ENCODE measurements around the gene CYP4B1.
"Not testable (repeated sequence)": the region's sequence is repeated elsewhere in the genome, so short reads cannot be mapped to it uniquely, and the experiment has no call there.

The CYP4B1 gene

DNA sequence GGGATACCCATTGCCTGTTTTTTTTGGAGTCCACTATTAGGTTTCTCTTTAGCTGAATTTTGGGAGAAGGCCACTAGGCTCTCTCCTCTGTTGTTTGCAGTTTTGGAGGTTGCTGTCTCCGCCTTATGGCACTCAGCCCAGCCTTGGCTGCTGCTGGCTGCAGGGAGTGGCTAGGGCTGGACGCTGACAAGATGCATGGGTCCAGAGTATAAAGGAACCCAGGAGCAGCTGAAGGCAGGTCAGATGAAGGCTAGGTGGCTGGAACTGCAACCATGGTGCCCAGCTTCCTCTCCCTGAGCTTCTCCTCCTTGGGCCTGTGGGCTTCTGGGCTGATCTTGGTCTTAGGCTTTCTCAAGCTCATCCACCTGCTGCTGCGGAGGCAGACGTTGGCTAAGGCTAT, at the start of gene CYP4B1:
Gene CYP4B1, plus strand, starts transcription at position 237 of the 400 bp plus-strand sequence. Its CDS starts 36 bp downstream, at position 273.
- DNase-seq, result no peak

DNA sequence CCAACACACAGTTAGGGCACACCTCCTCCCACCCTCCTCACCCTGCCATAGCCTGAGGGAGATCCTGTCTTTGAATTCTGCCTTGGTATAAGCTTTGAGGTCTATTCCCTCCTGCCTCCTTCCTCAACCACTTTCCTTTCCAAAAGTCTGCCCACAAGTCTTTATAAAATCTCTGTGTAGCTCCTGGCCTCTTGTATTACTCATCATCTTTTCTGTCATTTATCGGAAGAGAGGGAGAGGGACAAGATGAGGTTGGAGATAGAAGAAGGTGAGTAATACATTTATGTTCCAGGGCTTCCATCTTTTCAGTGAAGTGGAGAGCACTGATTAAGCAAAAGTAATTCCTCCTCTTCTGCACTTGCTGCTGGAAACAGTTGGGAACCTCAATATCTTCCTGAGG, 49.4 kb upstream of the CYP4B1 start:
- DNase-seq, result no peak

- no peak for DNase-seq
These were observed 48.9 kb upstream of the CYP4B1 start for GRCh38 chr1:46749921-46750404.

- DNase-seq, result no peak
These were observed 44.9 kb upstream of the CYP4B1 start for GRCh38 chr1:46753985-46754384.

- not testable (repeated sequence) for DNase-seq
These were observed 44.1 kb upstream of the CYP4B1 start for GRCh38 chr1:46754707-46755106.

- no peak for DNase-seq
These were observed 43.7 kb upstream of the CYP4B1 start for GRCh38 chr1:46755121-46755520.

DNA sequence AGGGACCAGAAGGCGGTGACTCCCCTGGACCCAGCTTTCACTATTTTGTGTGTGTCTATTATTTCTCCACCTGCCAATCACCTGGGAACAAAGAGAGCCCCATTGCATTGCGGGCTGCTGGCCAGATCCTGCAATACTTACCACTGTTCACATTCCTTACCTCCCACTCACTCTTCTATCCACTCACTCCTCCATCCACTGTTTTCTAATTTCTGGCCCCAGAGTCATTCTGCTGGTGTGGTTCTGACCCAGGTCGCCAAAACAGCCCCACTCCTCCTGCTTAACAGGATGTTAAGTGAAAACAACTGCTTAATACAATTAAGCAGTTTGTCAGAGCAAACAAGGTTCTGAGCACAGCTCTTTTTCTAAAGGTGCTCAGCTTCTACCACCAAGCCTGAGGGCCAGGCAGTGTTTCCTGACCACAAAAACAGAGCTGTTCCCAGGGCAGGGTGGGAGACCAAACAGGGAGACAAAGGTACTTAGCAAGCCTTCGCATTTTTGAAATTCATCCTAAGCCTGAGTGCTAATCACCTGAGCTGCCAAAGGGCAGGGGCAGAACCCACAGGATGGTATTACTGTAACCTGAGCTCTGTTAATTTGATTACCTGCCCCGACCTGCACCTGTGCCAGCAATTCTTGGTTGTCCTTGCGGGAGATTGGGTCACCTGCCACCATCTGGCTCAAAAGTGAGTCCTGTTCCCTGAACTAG, 41.4 kb upstream of the CYP4B1 start:
- no peak for DNase-seq

DNA sequence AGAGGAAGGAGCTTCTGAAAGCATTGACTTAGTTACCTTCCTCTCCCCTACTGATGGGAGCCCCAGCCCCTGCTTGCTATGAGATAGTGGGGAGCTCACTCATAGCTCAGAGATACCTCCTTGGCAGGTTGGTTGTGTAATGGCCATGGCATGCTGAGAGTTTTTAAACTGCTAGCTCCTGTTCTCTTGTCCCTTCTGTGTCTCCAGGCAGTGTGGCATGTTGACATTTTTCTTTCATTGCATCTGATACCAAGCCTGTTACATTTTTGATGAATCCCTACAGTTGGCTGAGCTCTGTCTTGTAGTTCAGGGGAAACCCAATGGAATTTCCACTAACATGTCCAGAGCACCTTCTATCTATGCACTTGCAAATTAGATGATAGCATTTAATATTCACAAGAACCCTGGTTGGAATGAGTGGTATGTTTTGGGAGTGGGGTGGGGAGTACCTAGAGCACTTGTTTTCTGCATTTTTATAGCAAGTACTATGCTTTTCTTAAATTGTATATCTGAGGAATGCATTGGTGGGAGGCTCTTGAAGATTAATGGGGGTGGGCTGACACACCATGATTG, 40.8 kb upstream of the CYP4B1 start:
- DNase-seq, result no peak

GRCh38 chr1:46760558-46761166, 38.2 kb upstream of the CYP4B1 start:
- DNase-seq, result no peak

DNA sequence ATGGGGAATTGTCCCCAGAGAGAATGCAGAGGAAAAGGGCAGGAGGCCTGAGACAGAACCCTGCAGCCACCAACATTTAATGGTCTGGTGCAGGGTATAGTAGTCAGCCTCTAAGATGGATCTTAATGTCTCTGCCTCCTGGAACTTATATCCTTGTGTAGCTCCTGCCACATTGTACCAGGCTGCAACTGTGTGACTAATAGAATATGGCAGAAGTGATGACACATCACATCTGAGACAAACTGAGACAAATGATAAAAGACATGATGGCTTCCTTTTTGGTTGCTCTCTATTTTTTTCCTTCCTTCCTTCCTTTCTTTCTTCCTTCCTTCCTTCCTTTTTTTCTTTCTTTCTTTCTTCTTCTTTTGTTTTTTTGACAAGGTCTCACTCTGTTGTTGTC, 37.1 kb upstream of the CYP4B1 start:
- no peak for DNase-seq

GRCh38 chr1:46764402-46764801, 34.4 kb upstream of the CYP4B1 start:
- no peak for DNase-seq

DNA sequence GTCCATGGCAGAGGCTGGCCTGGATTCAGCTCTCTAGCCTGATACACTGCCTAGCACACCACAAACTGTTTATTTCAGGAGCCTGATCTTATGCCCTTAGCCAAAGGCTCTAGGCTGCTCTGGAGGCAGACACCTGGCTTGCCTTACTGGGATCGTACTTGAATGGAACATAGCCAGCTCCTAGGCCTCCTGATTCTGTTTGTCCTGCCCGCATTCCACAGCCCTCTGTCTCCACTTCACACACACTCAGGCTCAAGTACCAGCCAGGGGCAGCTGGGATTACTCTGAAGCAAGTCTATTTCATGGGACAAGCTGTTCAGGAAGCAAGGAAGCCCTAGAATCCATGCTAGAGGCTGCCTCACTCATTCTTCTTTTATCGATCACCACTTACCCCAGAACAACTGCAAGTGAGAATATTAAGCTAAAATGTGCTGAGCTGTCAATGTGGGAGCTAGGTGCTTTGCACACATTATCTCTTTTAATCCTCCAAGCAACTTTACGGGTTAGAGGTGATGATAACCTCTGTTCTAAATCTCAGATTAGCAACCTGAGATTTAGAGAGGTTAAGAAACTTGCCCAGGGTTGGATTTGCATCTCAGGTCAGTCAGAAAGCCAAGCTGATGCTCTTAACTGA, 31.1 kb upstream of the CYP4B1 start:
- DNase-seq, result no peak

DNA sequence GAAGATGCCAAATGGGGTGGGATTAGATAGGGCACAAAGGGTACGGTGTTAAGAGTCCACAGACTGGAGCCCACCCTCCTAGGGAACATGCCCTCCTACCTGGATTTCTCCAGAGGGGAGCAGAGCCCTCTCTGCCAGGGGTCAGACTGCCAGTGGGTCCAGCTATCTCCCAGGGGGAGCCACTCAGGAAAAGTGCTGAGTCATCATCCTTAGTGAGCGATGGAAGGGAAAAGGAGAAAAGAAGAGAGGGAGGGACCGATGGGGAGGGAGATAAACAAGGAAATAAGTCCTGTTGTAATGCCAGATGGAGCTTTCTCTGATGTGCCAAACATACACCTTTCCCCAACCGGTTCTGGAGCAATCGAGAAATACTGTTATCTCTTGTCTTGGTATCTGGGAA, 30.4 kb upstream of the CYP4B1 start:
- no peak for DNase-seq

DNA sequence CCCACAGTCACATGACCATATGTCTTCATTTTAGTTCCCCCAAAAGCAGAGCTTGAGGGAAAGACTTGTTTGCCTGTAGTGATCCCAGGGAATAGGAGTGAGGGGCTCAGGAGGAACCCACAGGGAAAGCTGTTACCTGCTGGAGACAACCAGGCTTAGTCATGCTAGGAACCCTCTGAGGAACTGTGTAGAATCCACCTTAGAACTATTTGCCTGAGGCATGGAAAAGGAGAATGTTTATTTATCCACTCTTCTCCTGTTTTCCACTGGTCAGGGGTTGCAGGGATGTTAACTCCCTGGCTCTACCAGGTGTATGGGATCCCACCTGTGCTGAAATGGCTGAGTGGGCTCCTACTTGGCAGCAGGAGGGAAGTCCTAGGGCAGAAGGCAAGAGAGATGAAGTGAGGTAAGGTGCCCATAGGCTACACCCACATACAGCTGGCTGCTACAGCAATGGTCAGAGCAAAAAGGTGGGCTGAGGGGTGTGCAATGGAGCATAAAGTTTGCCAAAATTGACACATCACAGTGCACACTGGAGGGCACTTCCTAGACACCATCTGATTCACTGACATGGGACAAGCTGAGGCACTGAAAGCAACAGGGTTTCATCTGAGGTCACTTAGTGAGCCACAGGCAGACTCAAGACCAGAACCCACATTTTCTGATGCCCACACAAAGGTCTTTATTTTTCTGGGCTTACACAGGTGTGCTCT, 29.7 kb upstream of the CYP4B1 start:
- no peak for DNase-seq

- DNase-seq, result no peak
These were observed 28.3 kb upstream of the CYP4B1 start for GRCh38 chr1:46770541-46770940.

GRCh38 chr1:46772571-46772970, 26.3 kb upstream of the CYP4B1 start:
- DNase-seq, result no peak

DNA sequence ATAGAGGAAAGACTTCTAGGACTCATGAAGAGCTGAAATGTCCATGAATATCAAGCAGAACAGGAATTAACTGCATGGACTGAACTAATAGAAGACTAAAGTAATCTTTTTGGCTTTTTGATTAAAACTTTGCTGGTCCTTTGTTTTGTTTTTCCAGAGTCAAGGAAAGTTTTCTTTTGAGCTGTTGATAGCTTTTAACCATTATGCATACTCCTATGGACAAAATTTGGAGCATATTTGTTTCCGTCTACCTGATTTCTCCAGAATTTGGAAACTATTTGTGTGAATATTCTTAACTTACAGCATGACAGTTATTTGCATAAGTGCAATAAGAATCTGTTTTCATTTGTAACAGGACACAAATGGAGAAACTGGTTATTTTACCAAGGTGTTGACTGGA, 24.5 kb upstream of the CYP4B1 start:
- no peak for DNase-seq

DNA sequence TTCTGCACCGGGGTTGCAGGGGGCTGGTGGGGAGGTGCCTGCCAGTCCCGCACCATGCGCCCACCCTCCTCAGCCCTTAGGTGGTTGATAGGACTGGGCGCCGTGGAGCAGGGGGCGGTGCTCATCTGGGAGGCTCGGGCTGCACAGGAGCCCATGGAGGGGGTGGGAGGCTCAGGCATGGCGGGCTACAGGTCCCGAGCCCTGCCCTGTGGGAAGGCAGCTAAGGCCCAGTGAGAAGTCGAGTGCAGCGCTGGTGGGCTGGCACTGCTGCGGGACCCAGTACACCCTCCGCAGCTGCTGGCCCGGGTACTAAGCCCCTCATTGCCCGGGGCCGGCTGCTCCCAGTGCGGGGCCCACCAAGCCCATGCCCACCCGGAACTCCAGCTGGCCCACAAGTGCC, 20.4 kb upstream of the CYP4B1 start:
- DNase-seq, result not testable (repeated sequence)

- DNase-seq, result no peak
These were observed 14.2 kb upstream of the CYP4B1 start for GRCh38 chr1:46784666-46785065.

GRCh38 chr1:46788634-46789033, 10.2 kb upstream of the CYP4B1 start:
- DNase-seq, result not testable (repeated sequence)

- DNase-seq, result no peak
These were observed 8.3 kb upstream of the CYP4B1 start for GRCh38 chr1:46790446-46791101.

- no peak for DNase-seq
These were observed 5.7 kb upstream of the CYP4B1 start for GRCh38 chr1:46793126-46793525.
